Measurements from ENCODE around the gene C2CD4D. TPM values are rescaled to one million over a fixed set of nuclear protein-coding genes. Genes with fewer than 3 reads are reported as not detected.

The C2CD4D gene
- total RNA-seq, 1 donor from 2014 or later, result not detected

- no peaks in the 10 kb centered on the region for H3K79me2 ChIP-seq (ENCODE audit: low read depth)
- Mint-ChIP-seq H3K27ac (no peak overlapping the region), H3K4me1 (peaks cover 5% of the 10 kb centered on the region), H3K9me3 (no peaks in the 10 kb centered on the region), H3K27me3 (ENCODE audit: insufficient read depth, low read depth) (peaks cover 6% of the 10 kb centered on the region), H3K4me3 (no peak overlapping the region), H3K36me3 (no peaks in the 10 kb centered on the region)
- no peak overlapping the region for H3K9ac ChIP-seq
- peaks cover 30% of the 10 kb centered on the region for H3K27me3 ChIP-seq
- no peak for DNase-seq (ENCODE audit: low spot score)
- TF ChIP-seq EZH2 (IDR thresholded peaks at IDR 0.05) (no peak), EZH2phosphoT487 (IDR thresholded peaks at IDR 0.05) (no peak), CTCF (IDR thresholded peaks at IDR 0.05) (no peak)
- no peaks in the 10 kb centered on the region for H3K36me3 ChIP-seq
- no peaks in the 10 kb centered on the region for H3K9me3 ChIP-seq (ENCODE audit: low read depth)
- H2AFZ ChIP-seq (replicated peaks), result no peak overlapping the region
- peaks cover 8% of the 10 kb centered on the region for H3K4me1 ChIP-seq
- H3K4me3 ChIP-seq, result no peak overlapping the region
- no peak overlapping the region for H3K4me2 ChIP-seq
- H3K27ac ChIP-seq, result no peak overlapping the region
- H3F3A ChIP-seq (ENCODE audit: low read depth), result peaks cover 5% of the 10 kb centered on the region
- H4K20me1 ChIP-seq (ENCODE audit: low read depth), result no peaks in the 10 kb centered on the region
Observed at GRCh38 chr1:151867321-151867720, 27.7 kb upstream of the C2CD4D start.

- Histone ChIP-seq H3K4me1 (no peaks in the 10 kb centered on the region), H3K4me3 (no peak overlapping the region), H3K27me3 (peaks cover 30% of the 10 kb centered on the region), H3K9me3 (ENCODE audit: low read depth) (no peaks in the 10 kb centered on the region), H3K27ac (no peak overlapping the region), H4K20me1 (ENCODE audit: low read depth) (no peaks in the 10 kb centered on the region), H3K36me3 (no peaks in the 10 kb centered on the region), H3K4me2 (no peak overlapping the region), H3K9ac (no peak overlapping the region), H3F3A (ENCODE audit: low read depth) (no peaks in the 10 kb centered on the region), H3K79me2 (ENCODE audit: low read depth) (no peaks in the 10 kb centered on the region), H2AFZ (replicated peaks) (no peak overlapping the region)
- H3K9me3 Mint-ChIP-seq, result no peaks in the 10 kb centered on the region
- no peak for DNase-seq (ENCODE audit: low spot score)
- no peak for TF ChIP-seq EZH2 (IDR thresholded peaks at IDR 0.05)
- no peak for TF ChIP-seq EZH2phosphoT487 (IDR thresholded peaks at IDR 0.05)
- TF ChIP-seq CTCF (IDR thresholded peaks at IDR 0.05), result no peak
- H3K27me3 Mint-ChIP-seq (ENCODE audit: insufficient read depth, low read depth), result peaks cover 5% of the 10 kb centered on the region
- H3K27ac Mint-ChIP-seq, result no peak overlapping the region
- no peak overlapping the region for H3K4me3 Mint-ChIP-seq
- H3K36me3 Mint-ChIP-seq, result no peaks in the 10 kb centered on the region
- peaks cover 3% of the 10 kb centered on the region for H3K4me1 Mint-ChIP-seq
Observed at GRCh38 chr1:151864411-151864810, 24.8 kb upstream of the C2CD4D start.

GRCh38 chr1:151862604-151863003 is 23.0 kb upstream of the C2CD4D start:
- Histone ChIP-seq H3F3A (ENCODE audit: low read depth) (no peaks in the 10 kb centered on the region), H3K9me3 (ENCODE audit: low read depth) (no peaks in the 10 kb centered on the region), H3K27me3 (peaks cover 30% of the 10 kb centered on the region), H3K4me2 (no peak overlapping the region), H3K4me3 (no peak overlapping the region), H3K79me2 (ENCODE audit: low read depth) (no peaks in the 10 kb centered on the region), H3K36me3 (no peaks in the 10 kb centered on the region), H3K4me1 (no peaks in the 10 kb centered on the region), H2AFZ (replicated peaks) (no peak overlapping the region), H3K9ac (no peak overlapping the region), H3K27ac (no peak overlapping the region), H4K20me1 (ENCODE audit: low read depth) (no peaks in the 10 kb centered on the region)
- H3K9me3 Mint-ChIP-seq, result no peaks in the 10 kb centered on the region
- H3K27me3 Mint-ChIP-seq (ENCODE audit: insufficient read depth, low read depth), result peaks cover 5% of the 10 kb centered on the region
- TF ChIP-seq EZH2 (IDR thresholded peaks at IDR 0.05) (no peak), CTCF (IDR thresholded peaks at IDR 0.05) (no peak), EZH2phosphoT487 (IDR thresholded peaks at IDR 0.05) (no peak)
- H3K36me3 Mint-ChIP-seq, result no peaks in the 10 kb centered on the region
- peaks cover 3% of the 10 kb centered on the region for H3K4me1 Mint-ChIP-seq
- H3K27ac Mint-ChIP-seq, result no peak overlapping the region
- no peak overlapping the region for H3K4me3 Mint-ChIP-seq
- DNase-seq (ENCODE audit: low spot score), result no peak
